Memory B cell (primary cell): Measurements from ENCODE around the gene VILL.

Source experiments
- ATAC-seq: fragments of 150-1000 bp; cut with Tn5 transposase; 2 replicates; pipeline ENCODE4 v1.10.0; 2021; ENCODE audit warnings: low read depth, mild to moderate bottlenecking, moderate library complexity
- DNase-seq, 2 donors: peaks; one replicate each; pipeline ENCODE4 v3.0.0; 2022; ENCODE audit warnings: low spot score in 2 of 2
- H3K27ac Mint-ChIP-seq: one replicate; pipeline ENCODE4 v1.8.0; 2022; ENCODE audit warnings: mild to moderate bottlenecking, moderate library complexity, mixed read lengths
- H3K27me3 Mint-ChIP-seq: one replicate; pipeline ENCODE4 v1.8.0; 2022; ENCODE audit warnings: mixed read lengths
- H3K36me3 Mint-ChIP-seq: one replicate; pipeline ENCODE4 v1.8.0; 2022; ENCODE audit warnings: mild to moderate bottlenecking, mixed read lengths
- H3K4me1 Mint-ChIP-seq: one replicate; pipeline ENCODE4 v1.8.0; 2022; ENCODE audit warnings: mixed read lengths
- H3K4me3 Mint-ChIP-seq: one replicate; pipeline ENCODE4 v1.8.0; 2022; ENCODE audit warnings: mild to moderate bottlenecking, moderate library complexity, mixed read lengths
- H3K9me3 Mint-ChIP-seq: one replicate; pipeline ENCODE4 v1.8.0; 2022; ENCODE audit warnings: mixed read lengths

VILL gene

DNA sequence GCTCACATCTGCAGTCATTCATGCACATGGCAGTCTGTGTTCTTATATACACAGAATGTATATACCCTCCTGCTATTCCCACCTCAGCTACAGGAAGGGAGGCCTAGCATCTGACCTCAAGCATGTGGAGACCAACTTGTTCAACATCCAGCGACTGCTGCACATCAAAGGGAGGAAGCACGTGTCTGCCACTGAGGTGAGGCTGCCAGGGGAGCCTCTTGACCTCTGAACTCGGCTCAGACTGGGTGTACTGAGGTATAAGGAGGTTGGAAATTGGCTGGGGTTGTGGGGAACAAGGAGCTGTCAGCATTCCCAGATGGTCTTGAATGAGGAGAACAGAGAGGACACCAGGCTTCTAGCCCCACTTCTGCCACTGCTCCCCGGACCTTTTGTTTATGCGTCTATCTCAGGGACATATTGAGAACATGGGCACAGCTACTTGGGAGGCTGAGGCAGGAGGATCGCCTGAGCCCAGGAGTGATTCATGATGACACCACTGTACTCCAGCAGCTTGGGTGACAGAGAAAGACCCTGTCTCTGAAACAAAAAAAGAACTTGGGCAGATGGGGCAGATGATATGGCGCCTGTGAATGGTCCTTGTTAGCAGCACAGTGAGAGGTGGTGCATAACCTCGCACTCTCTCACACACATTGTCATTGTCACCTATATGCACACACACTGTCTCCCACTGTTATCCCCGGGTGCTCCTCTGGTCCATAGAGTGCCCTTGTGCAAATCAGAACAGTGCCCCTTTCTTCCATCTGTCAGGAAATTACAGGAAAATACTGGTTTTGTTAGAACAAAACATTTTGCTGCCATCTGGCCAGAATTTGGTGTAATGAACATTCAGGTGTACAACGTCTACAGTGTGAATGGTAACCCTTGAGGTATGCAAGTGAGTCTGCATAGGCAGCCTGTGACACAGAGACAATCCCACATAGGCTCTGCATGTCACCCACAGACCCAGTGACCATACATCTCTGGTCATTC is 5.4 kb downstream of the VILL start:
- DNase-seq (no peak), ATAC-seq (no peak)
- Mint-ChIP-seq H3K4me3 (peak overlapping the region; percentile 96), H3K4me1 (peaks cover 38% of the 10 kb centered on the region), H3K36me3 (peaks cover 21% of the 10 kb centered on the region), H3K9me3 (no peaks in the 10 kb centered on the region), H3K27me3 (peaks cover 1% of the 10 kb centered on the region), H3K27ac (peak overlapping the region; percentile 86)

DNA sequence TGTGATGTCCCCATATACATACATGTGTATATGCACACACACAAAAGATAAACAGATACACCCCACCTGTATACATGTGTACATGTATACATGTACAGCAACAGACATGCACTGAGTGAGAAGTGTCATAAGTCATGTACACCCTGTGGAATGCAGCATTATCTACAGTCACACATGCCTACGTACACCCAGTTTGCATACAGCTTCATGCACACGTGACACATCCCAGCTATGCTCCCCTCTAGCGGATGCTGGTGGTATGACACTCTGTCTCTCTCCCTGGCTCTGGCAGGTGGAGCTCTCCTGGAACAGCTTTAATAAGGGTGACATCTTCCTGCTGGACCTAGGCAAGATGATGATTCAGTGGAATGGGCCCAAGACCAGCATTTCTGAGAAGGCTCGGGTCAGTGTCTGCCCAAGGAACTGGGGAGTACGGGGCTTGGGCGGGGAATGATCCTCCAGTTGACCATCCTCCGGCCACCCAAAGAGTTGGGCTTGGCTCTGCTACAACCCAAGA is 6.3 kb downstream of the VILL start:
- Mint-ChIP-seq H3K36me3 (peaks cover 23% of the 10 kb centered on the region), H3K4me3 (peak overlapping the region; percentile 30), H3K4me1 (peaks cover 38% of the 10 kb centered on the region), H3K27me3 (no peaks in the 10 kb centered on the region), H3K27ac (peak overlapping the region; percentile 86), H3K9me3 (no peaks in the 10 kb centered on the region)
- ATAC-seq (peak; percentile 63), DNase-seq (peak; percentile 74 to 81)

DNA sequence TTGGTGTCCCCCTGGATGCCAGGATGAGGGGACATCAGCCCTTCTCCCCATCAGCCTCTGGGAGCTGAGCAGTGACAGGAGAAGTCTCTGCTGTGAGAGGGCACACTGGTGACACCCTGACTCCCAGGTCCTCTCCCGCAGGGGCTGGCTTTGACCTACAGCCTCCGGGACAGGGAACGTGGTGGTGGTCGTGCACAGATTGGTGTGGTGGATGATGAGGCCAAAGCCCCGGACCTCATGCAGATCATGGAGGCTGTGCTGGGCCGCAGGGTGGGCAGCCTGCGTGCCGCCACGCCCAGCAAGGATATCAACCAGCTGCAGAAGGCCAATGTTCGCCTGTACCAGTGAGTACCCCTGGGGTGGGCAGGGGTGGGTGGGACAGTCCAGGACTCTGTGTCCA is 6.8 kb downstream of the VILL start:
- no peak for DNase-seq
- no peak for ATAC-seq
- Mint-ChIP-seq H3K36me3 (peaks cover 23% of the 10 kb centered on the region), H3K4me3 (peak overlapping the region; percentile 37), H3K4me1 (peaks cover 38% of the 10 kb centered on the region), H3K9me3 (no peaks in the 10 kb centered on the region), H3K27ac (peak overlapping the region; percentile 86), H3K27me3 (no peaks in the 10 kb centered on the region)

DNA sequence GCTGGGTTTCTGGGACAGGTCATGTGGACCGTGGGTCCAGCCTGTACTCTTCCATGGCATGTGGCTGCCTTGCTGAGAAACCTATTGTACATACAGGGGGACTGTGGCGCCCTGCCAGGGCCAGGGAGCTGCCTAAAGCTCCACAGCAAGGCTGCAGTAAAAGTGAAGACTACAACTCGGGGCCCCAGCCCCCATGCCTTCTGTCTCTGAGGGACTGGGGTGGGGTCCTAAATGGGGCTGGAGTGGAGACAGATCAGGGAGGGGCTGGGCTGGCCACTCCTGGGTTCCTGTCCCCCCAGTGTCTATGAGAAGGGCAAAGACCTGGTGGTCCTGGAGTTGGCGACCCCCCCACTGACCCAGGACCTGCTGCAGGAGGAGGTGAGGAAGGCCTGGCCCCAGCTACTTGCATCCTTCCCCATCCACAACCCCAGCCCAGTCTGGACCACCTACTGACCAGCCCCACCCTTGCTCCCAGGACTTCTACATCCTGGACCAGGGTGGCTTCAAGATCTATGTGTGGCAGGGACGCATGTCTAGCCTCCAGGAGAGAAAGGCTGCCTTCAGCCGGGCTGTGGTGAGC is 7.3 kb downstream of the VILL start:
- no peak for DNase-seq
- Mint-ChIP-seq H3K27me3 (no peaks in the 10 kb centered on the region), H3K36me3 (peaks cover 23% of the 10 kb centered on the region), H3K4me1 (peaks cover 38% of the 10 kb centered on the region), H3K27ac (peak overlapping the region; percentile 95), H3K4me3 (peak overlapping the region; percentile 81), H3K9me3 (no peaks in the 10 kb centered on the region)
- ATAC-seq: no peak

DNA sequence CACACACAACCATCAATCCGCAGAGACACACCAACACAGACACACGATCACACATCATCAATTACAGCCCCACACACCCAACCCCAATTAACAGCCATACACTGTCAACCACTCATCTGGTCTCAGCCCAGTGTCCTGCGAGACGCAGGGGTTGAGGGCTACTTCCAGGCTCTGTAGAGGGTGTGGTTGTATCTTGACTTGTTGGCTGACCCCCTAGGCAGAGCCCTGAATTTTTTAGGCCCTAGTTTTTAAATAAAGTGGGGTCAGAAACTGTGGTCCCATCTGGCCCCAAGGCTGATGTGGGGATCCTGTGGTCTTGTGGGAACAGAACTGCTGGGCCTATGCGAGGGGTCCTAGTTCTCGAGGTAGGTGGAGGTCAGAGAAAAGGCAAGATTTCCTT is 9.2 kb downstream of the VILL start:
- peak overlapping the region; percentile 69 for H3K4me3 Mint-ChIP-seq
- DNase-seq (no peak), ATAC-seq (no peak)
- no peaks in the 10 kb centered on the region for H3K9me3 Mint-ChIP-seq
- peaks cover 23% of the 10 kb centered on the region for H3K36me3 Mint-ChIP-seq
- H3K4me1 Mint-ChIP-seq: peaks cover 41% of the 10 kb centered on the region
- no peaks in the 10 kb centered on the region for H3K27me3 Mint-ChIP-seq
- peak overlapping the region; percentile 95 for H3K27ac Mint-ChIP-seq

DNA sequence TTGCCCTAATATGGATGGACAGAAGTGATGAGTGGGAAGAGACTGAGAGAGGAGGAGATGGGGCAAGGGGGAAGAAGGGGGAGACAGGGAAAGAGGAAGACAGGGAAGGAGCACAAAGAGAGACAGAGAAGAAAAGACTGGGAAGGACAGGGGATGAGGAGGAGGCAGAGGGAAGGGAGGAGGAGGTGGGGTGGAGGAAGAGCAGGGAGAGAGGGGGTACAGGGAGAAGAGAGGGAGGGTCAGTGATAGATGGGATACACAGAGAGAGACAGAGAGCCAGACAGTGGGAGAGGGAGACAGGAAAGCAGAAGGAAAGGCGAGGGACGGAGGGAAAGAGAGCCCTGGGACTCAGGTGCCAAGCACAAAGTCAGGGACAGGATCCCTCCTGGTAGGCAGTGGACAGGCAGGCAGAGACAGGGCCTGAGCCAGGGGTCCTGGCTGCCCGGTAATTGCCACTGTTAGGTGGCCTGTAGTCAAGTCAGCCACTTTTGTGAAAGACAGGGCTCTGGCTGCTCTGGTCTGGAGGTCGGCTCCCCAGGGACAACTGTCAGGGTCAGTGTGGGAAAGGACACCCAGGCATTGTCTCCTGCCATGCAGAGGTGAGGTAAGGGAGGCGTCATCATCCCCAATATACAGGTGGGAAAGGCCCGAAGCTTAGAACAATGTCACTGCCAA is 9.8 kb downstream of the VILL start:
- no peaks in the 10 kb centered on the region for H3K27me3 Mint-ChIP-seq
- H3K4me1 Mint-ChIP-seq: peaks cover 38% of the 10 kb centered on the region
- no peak overlapping the region for H3K4me3 Mint-ChIP-seq
- ATAC-seq: no peak
- H3K9me3 Mint-ChIP-seq: no peaks in the 10 kb centered on the region
- DNase-seq: no peak
- peaks cover 23% of the 10 kb centered on the region for H3K36me3 Mint-ChIP-seq
- peak overlapping the region; percentile 95 for H3K27ac Mint-ChIP-seq

DNA sequence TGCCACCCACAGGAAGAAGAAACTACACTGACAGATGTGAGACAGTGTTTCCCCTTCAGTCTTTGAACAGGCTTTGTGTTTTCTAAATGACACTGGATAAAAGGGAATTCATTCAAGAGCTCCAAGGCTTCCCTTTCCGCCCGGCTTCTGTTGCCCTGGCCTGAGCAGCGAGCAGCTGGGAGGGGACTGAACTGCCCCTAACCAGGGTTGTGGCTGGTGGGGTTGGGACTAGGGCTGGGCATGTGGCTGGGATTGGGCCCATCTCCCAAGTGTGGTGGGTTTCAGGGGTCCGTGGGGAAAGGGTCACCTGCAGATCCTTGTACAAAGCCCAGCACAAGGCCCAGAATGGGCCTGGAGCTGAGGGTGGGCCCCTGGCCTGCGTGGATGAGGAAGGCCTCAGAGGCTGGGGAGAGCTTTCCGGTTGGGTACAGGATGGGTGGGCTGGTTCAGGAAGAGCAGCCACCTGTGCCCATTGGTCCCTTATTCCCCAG is 10.4 kb downstream of the VILL start:
- DNase-seq: no peak

DNA sequence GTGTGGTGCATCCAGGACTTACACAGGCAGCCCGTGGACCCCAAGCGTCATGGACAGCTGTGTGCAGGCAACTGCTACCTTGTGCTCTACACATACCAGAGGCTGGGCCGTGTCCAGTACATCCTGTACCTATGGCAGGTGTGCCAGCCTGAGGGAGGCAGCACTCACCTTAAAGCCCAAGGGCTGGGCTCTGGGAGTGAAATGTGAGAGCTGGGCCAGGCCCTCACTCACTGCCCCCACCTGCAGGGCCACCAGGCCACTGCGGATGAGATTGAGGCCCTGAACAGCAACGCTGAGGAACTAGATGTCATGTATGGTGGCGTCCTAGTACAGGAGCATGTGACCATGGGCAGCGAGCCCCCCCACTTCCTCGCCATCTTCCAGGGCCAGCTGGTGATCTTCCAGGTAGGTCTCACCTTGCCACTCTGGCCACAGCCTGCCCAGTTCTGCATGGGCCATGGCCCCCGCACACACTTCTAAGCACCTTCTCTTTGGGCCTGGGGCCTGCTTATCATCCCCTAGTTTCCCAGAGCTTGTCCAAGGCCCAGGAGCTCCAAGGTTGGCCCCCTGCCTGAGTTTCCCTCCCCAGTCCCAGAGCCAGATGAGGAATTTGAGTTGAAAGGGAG is 11.0 kb downstream of the VILL start:
- no peak overlapping the region for H3K27ac Mint-ChIP-seq
- H3K27me3 Mint-ChIP-seq: no peaks in the 10 kb centered on the region
- H3K4me1 Mint-ChIP-seq: peaks cover 34% of the 10 kb centered on the region
- ATAC-seq (no peak), DNase-seq (no peak)
- H3K36me3 Mint-ChIP-seq: peaks cover 15% of the 10 kb centered on the region
- no peak overlapping the region for H3K4me3 Mint-ChIP-seq
- no peaks in the 10 kb centered on the region for H3K9me3 Mint-ChIP-seq

More for the DNA sequence above, 10.4 kb downstream of the VILL start:
- Mint-ChIP-seq H3K4me3 (no peak overlapping the region), H3K9me3 (no peaks in the 10 kb centered on the region), H3K4me1 (peaks cover 35% of the 10 kb centered on the region), H3K27me3 (no peaks in the 10 kb centered on the region), H3K36me3 (peaks cover 19% of the 10 kb centered on the region), H3K27ac (no peak overlapping the region)
- ATAC-seq: no peak

DNA sequence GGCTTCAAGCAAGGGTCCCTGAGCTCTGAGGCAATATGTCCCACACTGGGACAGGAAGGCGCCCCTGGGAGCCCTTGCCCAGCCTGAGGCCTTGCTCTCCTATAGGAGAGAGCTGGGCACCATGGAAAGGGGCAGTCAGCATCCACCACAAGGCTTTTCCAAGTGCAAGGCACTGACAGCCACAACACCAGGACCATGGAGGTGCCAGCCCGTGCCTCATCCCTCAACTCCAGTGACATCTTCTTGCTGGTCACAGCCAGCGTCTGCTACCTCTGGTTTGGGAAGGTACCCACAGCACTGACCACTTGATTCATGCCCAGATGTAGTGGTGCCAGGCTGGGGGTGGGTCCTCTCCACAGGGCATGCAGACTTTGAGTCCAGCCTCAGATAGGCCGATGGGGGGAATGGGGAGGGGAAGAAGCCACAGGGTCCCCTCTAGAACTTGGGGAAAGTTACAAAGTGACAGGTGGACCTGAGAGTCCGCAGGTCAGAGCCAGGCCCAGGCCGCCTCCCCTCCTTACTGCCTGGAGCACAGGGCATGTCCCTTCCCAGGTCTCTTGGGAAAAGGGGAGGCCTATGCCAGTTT is 11.8 kb downstream of the VILL start:
- DNase-seq (no peak), ATAC-seq (no peak)
- H3K27ac Mint-ChIP-seq: no peak overlapping the region
- peaks cover 29% of the 10 kb centered on the region for H3K4me1 Mint-ChIP-seq
- H3K27me3 Mint-ChIP-seq: no peaks in the 10 kb centered on the region
- H3K36me3 Mint-ChIP-seq: peaks cover 10% of the 10 kb centered on the region
- no peak overlapping the region for H3K4me3 Mint-ChIP-seq
- no peaks in the 10 kb centered on the region for H3K9me3 Mint-ChIP-seq

DNA sequence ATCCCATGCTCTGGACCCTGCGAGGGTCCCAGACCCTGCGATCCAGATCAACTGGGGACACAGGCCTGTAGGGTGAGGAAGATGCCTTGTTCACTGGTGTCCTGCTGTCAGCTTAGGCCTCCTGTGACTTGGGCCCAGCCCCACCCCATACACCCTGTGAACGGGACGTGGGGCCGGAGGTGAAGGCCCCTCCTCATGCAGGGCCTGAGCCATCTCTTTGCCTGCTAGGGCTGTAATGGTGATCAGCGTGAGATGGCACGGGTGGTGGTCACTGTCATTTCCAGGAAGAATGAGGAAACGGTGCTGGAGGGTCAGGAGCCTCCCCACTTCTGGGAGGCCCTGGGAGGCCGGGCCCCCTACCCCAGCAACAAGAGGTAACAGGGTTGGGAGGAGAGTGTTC is 12.4 kb downstream of the VILL start:
- ATAC-seq (no peak), DNase-seq (no peak)
- Mint-ChIP-seq H3K9me3 (no peaks in the 10 kb centered on the region), H3K27ac (no peak overlapping the region), H3K27me3 (no peaks in the 10 kb centered on the region), H3K4me1 (peaks cover 29% of the 10 kb centered on the region), H3K36me3 (peaks cover 10% of the 10 kb centered on the region), H3K4me3 (no peak overlapping the region)

DNA sequence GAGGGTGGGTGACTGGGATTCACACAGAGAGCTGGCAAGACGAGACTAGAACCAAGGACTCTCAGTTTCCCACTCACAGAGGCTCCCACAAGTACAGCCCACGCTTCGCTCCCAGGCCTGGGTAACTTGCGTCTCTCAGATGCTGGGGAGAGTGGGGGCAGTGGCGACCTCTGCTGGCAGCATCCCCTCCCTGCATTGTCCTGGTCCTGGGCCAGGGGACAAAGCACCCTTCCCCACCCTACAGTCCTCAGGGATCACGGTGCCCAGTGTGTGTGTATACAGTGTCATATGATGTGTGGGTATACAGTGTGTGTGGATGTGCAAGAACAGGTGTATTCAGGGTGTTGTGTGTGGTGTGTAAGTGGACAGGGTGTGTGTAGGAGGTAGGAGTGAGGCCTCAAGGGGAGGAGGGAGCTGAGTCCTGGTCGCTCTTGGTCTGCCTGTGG is 12.8 kb downstream of the VILL start:
- H3K27me3 Mint-ChIP-seq: no peaks in the 10 kb centered on the region

DNA sequence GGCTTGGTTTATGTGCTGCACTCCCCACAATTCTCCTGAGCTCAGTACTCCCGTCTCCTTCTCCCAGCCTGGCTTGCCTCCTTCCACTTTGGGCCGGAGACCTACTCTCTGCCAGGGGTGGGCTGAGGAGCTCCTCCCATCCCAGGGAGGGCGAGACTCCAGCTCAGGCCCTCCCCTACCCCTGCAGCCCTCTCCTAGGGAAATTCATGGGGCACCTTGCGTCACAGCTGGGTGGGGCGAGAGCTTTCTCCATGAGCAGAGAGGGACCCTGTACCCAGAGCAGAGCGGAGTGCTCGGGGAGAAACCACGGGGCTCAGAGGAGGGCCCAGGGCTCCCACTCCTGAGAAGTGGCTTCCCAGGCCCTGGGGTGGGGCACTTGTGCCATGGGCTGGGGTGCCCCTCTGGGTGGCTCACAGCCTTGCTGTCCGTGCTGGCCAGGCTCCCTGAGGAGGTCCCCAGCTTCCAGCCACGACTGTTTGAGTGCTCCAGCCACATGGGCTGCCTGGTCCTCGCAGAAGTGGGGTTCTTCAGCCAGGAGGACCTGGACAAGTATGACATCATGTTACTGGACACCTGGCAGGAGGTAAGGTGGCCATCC is 13.3 kb downstream of the VILL start:
- Mint-ChIP-seq H3K9me3 (no peaks in the 10 kb centered on the region), H3K4me1 (peaks cover 23% of the 10 kb centered on the region), H3K27me3 (no peaks in the 10 kb centered on the region), H3K4me3 (no peak overlapping the region), H3K27ac (peak overlapping the region; percentile 24), H3K36me3 (peaks cover 10% of the 10 kb centered on the region)
- ATAC-seq: no peak
- DNase-seq: no peak

More for the DNA sequence above, 12.8 kb downstream of the VILL start:
- ATAC-seq (peak; percentile 39), DNase-seq (peak; percentile 30 to 60)
- Mint-ChIP-seq H3K36me3 (peaks cover 10% of the 10 kb centered on the region), H3K4me1 (peaks cover 24% of the 10 kb centered on the region), H3K9me3 (no peaks in the 10 kb centered on the region), H3K4me3 (no peak overlapping the region), H3K27ac (peak overlapping the region; percentile 24)
